Limb (tissue), 2 donors: Measurements from ENCODE around the gene SCAPER.
"Not testable (repeated sequence)": the region's sequence is repeated elsewhere in the genome, so short reads cannot be mapped to it uniquely, and the experiment has no call there.

Experiments used
- DNase-seq, 2 donors: peaks; one replicate each; pipeline ENCODE4 v3.0.0-alpha.2; 2016; ENCODE audit errors: extremely low spot score in 2 of 2

Gene SCAPER

DNA sequence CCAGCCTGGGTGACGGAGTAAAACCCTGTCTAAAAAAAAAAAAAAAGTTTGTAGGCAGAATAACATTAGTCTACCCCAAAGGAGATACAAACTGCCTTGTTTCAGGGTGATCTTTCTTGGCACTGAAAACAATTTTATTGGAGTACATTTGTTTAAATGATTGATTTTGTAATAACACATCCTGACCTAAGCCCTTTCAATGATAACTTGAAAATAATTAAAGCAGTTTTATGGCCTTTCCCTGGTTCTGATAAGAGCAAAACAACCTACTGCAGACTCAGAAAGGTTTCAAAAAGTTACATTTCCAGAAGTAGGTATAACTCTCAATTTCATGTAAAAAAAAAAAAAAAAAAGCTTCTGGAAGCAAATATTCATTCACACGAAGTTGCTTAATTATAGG lies 404.1 kb downstream of the SCAPER start:
- DNase-seq = no peak

DNA sequence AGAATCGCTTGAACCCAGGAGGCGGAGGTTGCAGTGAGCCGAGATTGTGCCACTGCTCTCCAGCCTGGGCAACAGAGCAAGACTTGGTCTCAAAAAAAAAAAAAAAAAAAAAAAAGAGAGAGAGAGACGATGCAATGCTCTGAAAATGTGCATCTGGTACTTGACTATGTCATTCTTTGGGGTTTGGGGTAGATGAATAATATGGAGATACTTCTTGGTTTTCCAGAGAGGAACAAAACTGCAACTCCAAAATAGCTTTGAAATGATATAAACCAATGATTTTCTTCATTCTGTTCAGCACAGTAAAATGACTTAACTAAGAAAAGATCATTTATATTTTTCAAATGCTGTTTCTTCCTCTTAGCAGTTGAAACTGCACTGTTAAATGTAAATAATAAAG lies 409.7 kb downstream of the SCAPER start:
- DNase-seq = no peak

DNA sequence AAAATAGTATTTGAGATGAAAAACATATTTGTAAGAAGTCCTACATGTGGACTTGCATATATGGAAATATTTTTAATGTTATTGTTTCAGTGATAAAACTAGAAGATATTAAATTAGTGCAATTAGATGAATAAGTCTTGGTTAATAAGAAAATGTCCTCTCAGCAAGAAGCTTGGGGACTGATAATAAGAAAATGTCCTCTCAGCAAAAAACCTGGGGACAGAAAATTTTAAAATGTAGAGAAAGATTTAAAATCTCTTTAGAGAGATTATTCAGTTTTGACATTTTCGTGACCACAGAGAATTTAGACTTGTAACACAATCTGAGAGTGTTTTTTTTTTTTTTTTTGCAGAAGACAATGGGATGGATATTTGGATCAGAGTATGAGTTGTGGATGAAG lies 412.6 kb downstream of the SCAPER start:
- DNase-seq = no peak

DNA sequence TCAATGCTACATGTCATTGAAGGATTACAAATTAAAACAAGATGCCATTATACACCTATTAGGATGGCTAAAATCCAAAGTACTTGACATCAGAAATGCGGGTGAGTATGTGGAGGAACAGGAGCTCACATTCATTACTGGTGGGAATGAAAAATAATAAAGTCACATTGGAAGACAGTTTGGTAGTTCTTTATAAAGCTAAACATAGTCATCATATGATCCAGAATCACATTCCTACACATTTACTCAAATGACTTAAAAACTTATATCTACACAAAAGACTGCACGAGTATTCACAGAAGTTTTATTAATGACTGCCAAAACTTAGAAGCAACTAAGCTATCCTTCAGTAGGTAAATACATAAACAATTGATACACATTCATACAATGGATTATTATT lies 421.4 kb downstream of the SCAPER start:
- no peak for DNase-seq

DNA sequence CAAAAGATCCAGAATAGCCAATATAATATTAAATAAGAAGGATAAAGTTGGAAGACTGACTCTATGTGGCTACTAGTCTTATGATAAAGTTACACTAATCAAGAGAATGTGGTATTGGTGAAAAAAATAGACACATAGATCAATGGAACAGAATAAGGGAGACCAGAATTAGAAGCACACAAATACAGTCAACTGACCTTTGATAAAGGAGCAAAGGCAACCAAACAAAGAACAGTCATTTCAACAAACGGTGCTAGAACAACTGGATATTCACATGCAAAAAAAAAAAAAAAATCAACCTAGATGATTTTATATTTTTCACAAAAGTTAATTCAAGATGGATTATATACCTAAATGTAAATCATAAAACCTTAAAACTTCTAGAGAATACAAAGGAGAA lies 422.1 kb downstream of the SCAPER start:
- no peak for DNase-seq

DNA sequence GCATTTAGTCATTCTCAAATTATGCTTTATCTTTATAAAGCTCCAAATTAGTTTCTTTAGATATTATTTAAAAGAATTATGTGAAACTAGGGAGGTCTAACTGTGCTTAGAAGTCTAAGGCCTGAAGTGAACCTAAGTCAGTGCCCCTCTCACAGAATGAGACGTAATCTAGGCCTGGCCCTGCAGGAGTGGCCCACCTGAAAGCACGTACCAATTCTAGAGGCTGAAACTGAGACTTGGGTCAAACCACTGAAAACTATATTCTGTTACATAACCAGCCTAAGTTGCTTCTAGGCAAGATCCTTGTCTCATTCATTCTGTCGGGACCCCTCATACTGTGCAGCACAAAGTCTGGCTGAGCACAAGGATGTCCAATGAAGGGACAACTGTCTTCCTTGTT lies 424.9 kb downstream of the SCAPER start:
- DNase-seq = no peak

DNA sequence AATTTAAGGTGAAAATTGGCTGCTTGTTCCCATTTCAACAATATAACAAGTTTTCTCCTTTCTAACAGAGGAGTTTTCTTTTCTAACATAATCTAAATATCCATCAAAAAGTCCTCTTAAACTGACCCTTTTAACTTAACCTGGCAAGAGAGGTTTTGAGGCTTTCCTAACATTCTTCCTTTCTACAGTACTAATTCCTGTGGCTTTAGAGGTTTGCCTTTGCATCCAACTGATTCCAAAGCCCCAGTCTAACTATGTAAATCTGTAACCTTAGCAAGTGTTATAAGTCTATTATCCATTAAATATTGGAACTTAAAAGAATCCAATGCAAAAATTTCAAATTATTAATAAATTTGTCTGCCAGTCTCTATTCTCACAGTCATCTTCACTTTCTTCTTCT lies 434.4 kb downstream of the SCAPER start:
- no peak for DNase-seq

DNA sequence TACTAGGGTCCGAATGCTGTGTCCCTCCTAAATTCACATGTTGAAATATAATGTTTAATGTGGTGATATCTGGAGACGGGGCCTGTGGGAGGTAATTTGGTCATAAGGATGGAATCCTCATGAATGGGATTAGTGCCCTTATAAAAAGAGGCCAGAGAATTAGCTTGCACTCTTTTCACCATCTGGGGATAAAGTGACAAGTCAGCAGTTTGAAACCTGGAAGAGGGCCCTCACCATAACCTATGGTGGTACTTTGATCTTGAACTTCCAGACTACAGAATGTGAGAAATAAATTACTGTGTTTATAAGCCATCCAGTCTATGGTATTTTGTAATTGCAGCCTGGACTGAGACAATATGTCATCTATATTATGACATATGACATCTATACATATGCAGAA lies 436.4 kb downstream of the SCAPER start:
- DNase-seq = no peak

DNA sequence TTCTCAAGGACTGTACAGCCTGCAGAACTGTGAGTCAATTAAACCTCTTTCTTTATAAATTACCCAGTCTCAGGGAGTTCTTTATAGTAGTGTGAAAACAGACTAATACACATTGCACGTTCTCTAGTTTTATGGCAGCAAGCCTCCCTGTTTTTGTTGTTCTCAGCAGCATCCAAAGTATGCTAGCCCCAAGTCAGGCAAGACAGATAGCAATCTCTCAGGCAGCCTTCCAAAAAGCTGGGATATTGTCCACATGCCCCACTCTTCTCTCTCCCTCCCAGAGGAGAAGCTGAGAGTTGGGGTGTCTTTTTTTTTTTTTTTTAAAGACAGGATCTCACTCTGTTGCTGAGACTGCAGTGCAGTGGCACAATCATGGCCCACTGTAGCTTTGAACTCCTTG lies 438.0 kb downstream of the SCAPER start:
- DNase-seq = no peak

DNA sequence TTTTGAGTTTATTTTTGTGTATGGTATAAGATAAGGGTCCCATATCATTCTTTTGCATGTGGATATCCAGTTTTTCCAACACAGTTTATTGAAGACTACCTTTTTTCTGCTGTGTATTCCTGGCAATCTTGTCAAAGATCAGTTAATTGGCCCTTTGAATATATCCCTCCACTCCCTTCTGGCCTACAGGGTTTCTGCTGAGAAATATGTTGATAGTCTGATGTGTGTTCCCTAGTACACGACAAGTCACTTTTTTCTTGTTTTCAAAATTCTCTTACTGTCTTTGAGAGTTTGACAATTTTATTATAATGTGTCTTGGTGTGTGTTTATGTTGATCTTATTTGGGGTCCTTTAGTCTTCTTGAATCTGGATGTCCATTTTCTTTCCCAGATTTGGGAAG lies 439.4 kb downstream of the SCAPER start:
- no peak for DNase-seq

DNA sequence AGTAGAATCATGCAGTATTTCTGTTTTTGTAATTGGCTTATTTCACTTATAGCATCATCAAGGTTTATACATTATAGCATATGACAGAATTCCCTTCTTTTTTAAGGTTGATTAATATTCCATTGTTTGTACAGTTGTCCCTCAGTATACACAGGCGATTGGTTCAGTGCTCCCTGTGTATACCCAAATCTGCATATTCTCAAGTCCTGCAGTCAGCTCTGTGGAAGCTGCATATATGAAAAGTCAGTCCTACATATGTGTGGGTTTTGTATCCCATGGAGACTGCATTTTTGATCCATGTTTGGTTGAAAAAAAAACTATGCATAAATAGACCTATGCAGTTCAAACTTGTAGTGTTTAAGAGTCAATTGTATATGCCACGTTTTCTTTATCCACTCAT lies 440.9 kb downstream of the SCAPER start:
- DNase-seq = no peak

DNA sequence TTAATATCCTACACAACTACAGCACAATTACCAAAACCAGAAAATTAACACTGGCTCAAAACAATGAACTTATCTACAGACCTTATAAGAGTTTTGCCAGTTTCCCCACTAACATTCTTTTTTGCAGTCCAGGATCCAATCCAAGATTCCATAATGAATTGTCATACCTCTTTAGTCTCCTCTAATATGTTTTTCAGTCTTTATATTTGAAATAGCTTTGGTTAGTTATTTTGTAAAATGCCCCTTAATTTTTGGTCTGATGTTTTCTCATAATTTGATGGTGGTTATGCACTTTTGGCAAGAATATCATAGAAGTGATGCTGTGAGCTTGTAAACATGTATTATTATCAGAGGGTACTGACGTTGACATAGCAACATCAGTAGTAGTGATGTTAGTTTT lies 444.3 kb downstream of the SCAPER start:
- DNase-seq = no peak

DNA sequence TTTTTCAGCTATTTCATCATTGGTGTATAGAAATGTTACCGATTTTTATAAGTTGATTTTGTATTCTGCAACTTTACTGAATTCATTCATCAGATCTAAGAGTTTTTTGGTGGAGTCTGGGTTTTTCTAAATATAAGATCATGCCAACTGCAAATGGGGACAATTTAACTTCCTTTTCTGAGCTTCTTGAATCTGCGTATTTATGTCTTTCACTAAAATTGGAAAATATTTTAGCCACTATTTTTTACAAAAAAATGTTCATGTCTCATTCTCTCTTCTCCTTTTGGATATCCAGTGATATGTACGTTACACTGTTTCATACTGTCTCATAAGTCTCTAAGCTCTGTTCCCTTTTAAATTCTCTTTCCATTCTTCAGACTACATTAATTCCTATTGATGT lies 444.8 kb downstream of the SCAPER start:
- DNase-seq = no peak

DNA sequence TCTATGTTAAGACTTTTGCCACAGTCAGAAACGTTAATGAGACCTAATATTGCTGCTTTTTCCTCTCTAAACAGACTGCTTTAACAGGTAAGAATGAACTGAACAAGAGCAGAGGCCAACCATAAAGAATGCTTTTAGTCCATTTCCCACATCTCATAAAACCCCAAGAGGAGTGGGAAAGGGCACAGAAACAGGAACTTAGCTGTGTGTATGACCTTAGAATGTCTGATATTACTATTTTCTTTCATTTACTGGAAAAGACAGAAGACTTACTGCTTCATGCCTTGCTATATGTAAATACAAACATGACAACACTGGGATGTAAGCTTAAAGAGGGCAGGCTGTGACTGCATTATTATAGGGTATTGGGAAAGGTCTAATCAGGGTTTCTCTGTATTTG lies 453.6 kb downstream of the SCAPER start:
- no peak for DNase-seq

DNA sequence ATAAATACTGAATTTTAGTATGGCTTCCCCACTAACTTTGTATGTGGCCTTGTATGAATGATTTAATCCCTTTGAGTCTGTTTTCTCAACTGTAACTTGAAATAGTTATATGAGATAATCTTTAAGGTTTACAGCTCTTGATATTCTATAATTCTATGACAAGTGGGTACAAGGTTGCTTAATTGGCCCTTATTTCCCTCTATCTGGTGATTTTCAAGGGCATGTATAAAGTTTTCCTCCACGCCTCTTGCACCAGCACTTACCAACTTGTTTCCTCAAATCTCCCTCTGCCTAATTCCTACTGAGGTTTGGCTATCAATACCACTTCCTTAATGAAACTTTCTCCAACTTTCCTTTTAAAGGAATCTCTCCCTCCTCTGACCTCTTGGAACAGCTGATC lies 455.7 kb downstream of the SCAPER start:
- DNase-seq = no peak

DNA sequence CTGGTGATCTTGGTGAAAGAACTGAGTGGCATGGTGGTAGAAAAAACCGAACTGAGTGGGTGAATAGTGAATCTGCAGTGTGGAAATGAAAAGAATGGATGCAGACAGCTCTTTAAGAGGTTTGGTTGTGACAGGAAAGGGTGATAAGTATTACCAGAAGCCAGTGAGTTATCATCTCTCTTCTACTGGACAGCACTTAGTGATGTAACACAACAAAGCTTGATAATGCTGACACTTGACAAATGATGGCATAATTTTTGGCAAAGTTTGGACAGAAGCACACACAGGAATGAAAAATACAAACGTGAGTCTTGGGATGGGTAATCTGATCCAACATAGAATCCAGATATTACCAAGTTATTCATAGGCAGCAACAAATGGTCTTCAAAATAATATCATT lies 456.4 kb downstream of the SCAPER start:
- no peak for DNase-seq

DNA sequence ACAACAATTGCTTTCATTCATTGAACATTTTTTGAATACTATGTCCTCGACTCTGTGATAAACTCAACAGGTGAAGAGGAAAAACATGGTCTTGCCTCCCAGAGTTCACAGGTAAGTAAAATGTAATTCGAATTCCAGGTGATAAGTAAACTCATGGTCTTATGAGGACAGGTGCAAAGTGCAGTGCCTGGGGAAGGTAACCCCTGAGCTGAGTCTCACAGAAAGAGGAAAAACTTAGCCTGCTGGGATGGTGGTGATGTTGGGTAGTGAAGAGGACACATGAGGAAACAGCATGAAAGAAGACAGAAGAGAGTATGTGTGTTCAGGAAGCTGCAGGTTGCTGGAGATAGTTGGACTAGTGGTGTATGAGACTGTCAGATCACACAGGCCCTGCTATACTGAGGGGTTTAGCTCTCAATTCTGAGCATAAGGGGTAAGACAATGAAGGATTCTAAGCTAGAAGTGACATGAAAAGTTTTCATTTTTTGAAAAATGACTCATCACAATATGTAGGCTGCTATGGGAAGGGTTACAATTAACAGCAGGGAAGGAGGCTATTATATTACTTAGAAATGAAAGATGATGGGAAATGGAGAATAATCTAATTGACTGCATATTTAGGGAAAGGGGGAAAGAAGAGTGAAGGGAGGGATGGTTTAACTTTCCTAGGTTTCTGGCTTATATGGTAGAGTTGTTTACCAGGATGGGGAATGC lies 457.3 kb downstream of the SCAPER start:
- no peak for DNase-seq

DNA sequence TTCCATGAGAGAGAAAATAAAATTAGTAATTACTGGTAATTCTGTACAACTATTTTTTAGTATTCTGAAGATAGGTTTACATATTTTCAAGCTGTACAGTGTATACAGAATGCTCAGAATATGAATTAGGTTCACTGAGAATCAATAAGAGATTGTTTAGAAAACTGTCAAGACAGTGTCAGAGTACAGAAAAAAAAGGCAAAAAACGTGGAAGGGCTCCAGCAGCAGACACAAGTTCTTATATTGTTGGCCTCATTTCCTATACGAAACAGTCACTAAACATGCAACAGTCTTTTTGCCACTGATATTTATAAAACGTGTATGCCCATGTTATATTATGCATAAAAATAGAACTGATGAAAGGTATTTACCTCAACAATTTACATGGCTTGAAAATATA lies 464.7 kb downstream of the SCAPER start:
- no peak for DNase-seq

DNA sequence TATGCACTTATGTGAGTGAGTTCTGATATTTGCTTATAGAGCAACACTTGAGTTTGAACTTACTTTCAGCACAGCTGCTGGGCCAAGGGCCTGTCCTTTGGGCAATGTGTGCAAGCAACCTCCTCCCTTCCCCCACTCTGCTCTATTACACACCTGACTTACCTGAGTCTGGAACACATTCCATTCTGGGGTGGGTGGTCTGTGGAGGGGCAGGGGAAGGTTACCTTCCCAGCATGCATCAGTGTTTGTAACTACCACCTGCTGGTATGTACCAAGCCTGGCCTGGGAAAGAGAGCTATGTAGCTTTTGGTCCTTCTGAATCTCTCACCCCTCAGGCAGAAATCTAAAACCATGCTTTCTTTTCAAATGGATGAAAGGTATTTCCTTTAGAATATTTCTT lies 465.6 kb downstream of the SCAPER start:
- no peak for DNase-seq

DNA sequence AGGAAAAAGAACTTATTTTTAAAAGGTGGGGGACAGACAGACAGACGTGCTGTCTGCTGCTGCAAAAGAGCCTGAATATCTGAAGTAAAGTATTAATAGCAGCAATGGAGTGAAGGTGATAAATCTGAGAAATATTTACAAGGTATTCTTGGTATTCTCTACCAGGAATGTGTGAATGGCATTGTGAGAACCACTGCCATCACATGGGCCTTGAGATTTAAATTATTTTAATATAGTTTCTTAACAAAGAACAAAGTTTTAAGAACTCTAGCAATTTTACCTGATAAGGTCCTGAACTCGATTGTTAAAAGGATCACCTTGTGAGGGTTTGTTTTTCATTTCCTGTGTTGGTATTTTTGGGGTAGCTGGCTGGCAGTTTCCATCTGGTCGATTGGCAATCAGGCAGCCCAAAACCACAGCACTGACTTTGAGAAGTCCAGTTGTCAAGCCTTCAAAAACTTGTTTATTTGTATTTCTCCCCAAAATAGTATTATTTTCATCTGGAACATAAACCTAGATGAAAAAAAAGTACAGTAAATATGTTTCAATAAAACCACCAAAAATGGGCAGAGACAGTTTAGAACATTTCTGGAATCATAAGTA lies 471.2 kb downstream of the SCAPER start:
- no peak for DNase-seq

DNA sequence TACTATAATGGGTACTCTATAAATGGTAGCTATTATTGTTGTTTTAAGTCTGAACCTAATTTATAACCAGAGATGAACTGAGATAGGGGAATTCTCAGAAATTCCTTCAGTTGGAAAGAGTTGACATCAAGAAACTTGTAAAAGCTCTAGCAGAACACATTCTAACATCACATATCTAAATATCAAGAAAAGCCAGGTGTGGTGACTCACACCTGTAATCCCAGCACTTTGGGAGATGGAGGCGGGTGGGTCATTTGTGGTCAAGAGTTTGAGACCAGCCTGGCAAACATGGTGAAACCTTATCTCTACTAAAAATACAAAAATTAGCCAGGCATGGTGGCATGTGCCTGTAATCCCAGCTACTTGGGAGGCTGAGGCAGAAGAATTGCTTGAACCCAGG lies 472.1 kb downstream of the SCAPER start:
- not testable (repeated sequence) for DNase-seq

DNA sequence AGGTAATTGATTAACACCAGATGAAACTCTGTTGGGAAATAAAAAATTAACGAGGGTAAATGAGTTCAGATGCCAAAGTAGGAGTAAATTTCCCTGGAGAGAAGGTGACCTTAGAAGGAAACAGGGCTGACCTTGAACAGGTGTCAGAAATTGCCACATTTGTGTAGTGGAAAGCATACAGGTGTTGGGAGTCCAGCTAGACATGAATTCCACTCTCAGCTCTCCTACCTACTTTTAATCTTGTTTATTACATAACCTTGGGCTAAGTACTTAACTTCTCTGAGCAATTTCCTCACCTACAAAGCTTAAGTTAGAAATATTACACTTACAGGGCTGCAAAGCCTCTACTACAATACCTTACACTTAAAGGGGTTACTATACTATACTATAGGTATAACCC lies 472.5 kb downstream of the SCAPER start:
- no peak for DNase-seq

DNA sequence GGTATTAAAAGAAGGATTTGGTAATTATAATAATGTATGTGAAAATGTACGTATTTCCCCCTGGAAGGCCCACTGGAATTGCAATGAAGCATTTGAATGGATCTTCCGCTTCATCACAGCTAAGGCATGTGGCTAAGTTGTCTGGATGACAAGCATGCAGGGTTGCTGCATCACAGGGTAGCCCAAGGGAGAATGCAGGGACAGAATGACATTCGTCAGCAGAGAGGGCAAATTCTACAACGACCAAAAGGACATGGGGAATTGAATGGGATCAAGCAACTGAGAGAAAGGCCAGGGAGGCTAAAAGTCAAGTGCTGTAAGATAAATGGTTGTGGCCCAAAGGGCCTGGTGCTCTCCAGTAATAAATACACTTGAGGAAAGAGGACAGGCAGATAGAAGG lies 473.2 kb downstream of the SCAPER start:
- no peak for DNase-seq

DNA sequence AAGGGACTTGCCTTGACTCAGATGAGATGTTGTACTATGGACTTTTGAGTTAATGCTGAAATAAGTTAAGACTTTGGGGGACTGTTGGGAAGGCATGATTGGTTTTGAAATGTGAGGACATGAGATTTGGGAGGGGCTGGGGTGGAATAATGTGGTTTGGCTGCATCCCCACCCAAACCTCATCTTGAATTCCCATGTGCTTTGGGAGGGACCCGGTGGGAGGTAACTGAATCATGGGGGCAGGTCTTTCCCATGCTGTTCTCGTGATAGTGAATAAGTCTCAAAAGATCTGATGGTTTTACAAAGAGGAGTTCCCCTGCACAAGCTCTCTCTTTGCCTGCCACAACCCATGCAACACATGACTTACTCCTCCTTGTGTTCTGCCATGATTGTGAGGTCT lies 474.4 kb downstream of the SCAPER start:
- not testable (repeated sequence) for DNase-seq
